Smooth muscle cell of the brain vasculature (primary cell): Measurements from ENCODE around the gene MAMDC4.

ENCODE experiments used
- DNase-seq: peaks from one replicate; pipeline ENCODE4 v3.0.0-alpha.2; 2012; ENCODE audit warnings: low read depth, low spot score

Gene MAMDC4

DNA sequence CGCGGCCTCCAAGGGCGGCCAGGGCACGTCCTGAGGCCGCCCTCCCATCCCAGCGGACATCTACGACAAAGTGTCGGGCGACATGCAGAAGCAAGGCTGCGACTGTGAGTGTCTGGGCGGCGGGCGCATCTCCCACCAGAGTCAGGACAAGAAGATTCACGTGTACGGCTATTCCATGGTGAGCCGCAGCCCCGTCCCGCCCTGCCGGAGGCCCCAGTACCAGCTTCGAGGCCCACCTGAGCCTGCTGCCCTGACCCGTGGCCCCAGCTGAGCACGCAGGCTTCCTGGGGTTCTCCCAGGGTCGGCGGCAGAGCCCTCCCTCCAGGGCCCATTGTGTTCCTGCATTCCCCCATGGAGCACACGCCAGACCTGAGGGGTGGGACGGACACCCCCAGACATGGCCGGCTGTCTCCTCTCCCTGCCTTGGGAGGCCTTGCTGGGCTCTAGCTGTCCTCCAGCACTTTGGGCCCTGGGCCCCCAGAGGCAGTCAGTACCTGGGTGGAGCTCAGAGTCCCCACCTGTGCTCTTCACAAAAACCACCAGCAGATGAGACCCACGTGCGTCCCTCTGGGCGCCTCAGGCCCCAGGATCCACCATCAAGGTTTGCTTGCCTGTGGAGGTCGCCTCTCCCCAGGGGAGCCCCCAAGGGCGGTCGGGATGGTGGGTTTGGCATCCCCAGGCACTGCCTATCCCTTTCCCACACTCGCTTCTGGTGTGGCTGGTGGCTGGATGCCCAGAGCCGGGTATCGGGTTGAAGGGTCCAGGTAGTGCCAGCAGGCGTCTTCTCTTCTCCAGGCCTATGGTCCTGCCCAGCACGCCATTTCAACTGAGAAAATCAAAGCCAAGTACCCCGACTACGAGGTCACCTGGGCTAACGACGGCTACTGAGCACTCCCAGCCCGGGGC is 1.9 kb upstream of the MAMDC4 start:
- DNase-seq, result no peak

DNA sequence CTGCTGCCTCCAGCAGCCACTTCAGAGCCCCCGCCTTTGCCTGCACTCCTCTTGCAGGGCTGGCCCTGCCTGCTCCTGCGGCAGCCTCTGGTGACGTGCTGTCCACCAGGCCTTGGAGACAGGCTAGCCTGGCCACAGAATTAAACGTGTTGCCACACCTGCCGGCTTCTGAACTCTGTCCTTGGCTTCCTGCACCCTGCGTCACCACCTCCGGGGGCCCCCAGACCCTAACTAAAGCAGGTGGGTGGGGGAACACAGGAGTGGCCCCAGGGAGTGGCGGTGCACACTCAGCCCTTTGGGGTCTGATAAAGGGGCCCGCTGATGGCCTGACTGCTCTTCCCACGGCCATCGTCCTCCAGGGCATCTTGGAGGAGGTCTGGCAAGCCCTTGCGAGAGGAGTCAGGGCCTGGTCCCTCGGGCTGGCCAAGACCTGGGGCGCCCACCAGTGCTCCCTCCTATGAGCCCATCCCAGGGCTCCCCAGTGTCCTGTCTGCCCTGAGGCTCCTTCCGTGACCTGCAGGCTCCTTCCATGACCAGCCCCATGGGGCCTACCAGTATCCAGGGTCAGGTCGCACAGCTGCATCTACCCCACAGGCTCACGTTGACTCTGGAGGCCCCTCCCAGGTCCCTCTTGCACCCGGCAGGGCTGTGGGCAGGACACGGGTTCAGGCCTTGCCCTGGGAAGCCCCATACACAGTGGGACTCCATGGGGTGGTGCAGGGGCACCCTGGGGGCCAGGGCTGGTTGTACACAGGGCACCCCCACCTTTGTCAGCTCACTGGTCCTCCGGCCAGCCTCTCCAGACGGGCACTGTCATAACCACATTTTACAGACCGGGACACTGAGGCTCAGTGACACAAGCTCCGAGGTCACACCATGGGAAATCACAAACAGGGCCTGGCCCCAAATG is 1.0 kb upstream of the MAMDC4 start:
- DNase-seq, result no peak

DNA sequence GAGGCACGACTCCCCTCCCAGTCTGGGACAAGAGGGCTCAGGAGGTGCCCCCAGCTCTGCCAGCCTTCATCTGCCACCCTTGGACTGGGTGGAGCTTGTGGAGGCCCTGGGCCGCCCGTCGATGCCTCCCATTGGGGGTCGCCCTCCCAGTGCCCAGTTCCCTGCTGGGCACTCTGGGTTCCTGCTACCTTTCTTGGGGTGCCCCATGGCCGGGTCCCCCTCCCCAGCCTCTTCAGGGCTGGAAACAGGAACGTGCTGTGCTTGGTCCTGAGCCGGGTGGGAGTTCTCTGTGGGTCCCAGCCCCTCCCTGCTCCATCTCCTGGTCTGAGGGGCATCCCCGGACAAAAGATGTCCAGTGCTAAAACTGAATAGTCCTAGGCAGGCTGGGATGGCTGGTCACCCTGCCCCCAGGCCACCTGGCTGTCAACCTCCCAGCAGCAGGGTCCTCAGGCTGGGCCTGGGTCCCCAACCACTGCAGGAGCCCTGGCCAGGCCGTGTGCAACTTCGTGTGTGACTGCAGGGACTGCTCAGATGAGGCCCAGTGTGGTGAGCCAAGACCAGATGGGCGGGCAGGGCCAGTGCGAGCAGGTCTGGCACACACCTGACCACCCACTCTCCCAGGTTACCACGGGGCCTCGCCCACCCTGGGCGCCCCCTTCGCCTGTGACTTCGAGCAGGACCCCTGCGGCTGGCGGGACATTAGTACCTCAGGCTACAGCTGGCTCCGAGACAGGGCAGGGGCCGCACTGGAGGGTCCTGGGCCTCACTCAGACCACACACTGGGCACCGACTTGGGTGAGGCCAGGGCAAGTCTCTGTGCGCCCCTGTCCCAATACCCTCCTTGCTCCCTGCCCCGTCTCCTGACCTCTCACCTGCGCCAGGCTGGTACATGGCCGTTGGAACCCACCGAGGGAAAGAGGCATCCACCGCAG is 784 bp downstream of the MAMDC4 start:
- no peak for DNase-seq

DNA sequence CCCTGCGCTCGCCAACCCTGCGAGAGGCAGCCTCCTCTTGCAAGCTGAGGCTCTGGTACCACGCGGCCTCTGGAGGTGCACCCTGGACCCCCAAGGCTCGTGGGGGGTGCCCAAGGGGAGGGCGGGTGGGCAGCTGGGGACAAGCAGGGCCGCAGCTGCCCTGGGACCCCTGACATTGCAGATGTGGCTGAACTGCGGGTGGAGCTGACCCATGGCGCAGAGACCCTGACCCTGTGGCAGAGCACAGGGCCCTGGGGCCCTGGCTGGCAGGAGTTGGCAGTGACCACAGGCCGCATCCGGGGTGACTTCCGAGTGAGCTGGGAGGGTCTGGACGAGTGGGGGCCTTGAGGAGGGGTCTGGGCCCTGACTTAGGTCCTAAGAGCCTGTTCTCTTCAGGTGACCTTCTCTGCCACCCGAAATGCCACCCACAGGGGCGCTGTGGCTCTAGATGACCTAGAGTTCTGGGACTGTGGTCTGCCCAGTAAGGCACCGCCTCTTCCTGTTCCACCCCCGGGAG is 1.5 kb downstream of the MAMDC4 start:
- no peak for DNase-seq

DNA sequence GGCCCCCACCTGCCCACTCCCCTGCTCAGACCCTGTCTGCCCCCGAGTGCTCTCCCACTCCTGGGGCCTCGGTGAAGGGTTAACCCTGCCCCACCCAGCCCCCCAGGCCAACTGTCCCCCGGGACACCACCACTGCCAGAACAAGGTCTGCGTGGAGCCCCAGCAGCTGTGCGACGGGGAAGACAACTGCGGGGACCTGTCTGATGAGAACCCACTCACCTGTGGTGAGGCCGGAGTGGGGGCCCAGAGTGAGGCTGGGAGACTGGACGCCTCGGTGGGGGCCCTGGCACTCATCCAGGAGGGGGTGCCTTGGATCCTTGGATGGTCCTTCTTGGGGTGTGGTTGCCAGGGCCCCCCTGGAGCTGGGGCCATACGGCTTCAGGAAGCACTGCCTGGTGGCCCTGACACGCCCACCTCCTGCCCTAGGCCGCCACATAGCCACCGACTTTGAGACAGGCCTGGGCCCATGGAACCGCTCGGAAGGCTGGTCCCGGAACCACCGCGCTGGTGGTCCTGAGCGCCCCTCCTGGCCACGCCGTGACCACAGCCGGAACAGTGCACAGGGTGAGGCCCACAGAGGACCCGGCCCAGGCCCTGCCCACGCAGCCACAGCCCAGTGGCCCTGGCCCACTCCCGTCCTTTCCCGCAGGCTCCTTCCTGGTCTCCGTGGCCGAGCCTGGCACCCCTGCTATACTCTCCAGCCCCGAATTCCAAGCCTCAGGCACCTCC is 2.1 kb downstream of the MAMDC4 start:
- no peak for DNase-seq

DNA sequence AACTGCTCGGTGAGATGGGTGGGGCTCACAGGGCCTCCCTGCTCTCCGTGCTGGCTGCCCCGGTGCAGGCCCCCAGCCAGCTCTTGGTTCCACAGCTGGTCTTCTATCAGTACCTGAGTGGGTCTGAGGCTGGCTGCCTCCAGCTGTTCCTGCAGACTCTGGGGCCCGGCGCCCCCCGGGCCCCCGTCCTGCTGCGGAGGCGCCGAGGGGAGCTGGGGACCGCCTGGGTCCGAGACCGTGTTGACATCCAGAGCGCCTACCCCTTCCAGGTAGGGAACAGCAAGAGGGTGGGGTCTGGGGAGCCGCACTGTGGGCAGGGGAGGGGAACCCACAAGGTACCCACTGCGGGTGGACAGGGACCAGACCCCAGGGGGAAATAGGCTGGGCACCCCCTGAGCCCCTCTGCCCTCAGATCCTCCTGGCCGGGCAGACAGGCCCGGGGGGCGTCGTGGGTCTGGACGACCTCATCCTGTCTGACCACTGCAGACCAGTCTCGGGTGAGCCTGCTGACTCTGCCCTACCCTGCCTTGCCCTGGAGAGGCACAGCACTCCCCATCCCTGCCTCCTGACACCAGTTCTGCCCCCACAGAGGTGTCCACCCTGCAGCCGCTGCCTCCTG is 2.8 kb downstream of the MAMDC4 start:
- no peak for DNase-seq

DNA sequence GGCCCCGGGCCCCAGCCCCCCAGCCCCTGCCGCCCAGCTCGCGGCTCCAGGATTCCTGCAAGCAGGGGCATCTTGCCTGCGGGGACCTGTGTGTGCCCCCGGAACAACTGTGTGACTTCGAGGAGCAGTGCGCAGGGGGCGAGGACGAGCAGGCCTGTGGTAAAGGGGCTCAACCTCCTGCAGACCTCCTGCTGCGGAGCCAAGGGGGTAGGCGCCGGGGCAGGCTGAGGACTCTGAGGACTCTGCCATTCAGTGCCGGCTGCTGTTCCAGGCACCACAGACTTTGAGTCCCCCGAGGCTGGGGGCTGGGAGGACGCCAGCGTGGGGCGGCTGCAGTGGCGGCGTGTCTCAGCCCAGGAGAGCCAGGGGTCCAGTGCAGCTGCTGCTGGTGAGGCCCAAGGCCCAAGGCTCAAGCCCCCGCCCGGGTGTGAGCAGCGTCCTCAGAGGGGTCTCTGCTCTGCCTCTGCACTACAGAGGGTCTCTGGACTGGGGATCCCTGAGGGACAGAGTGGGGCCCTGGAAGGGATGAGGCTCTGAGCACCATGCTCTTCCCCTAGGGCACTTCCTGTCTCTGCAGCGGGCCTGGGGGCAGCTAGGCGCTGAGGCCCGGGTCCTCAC is 3.4 kb downstream of the MAMDC4 start:
- DNase-seq, result no peak

DNA sequence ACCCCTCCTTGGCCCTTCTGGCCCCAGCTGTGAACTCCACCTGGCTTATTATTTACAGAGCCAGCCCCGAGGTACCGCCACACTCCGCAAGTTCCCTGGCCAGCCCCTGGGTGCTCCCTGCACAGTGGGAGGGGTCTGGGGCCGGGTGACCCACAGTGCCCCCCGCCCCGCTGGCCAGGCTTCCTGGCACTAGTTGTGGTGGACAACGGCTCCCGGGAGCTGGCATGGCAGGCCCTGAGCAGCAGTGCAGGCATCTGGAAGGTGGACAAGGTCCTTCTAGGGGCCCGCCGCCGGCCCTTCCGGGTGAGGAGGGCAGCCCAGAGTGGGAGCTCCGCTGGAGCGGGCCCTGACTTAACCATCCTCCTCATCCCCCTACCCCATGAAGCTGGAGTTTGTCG is 3.9 kb downstream of the MAMDC4 start:
- DNase-seq, result no peak

DNA sequence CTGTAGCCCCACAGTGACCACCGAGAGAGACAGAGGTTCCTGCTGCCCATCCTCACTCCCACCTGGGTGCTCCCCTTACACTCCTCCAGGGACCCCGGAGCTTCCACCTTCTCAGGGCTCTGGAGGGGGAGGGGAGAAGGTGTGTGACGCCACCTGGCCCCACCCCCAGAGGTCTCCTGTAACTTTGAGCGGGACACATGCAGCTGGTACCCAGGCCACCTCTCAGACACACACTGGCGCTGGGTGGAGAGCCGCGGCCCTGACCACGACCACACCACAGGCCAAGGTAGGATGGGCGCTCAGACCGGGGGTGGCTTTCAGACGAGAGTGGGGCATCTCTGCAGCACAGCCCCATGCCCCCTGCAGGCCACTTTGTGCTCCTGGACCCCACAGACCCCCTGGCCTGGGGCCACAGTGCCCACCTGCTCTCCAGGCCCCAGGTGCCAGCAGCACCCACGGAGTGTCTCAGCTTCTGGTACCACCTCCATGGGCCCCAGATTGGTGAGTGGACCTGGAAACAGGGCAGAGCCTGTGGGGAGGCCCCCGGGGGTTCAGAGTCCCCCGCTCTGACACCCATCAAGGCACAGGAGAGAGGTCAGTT is 4.5 kb downstream of the MAMDC4 start:
- DNase-seq, result no peak

DNA sequence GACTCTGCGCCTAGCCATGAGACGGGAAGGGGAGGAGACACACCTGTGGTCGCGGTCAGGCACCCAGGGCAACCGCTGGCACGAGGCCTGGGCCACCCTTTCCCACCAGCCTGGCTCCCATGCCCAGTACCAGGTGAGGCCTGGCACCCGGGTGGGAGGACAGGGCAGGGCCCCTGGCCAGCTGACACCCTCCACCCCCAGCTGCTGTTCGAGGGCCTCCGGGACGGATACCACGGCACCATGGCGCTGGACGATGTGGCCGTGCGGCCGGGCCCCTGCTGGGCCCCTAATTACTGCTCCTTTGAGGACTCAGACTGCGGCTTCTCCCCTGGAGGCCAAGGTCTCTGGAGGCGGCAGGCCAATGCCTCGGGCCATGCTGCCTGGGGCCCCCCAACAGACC is 5.0 kb downstream of the MAMDC4 start:
- DNase-seq, result no peak

DNA sequence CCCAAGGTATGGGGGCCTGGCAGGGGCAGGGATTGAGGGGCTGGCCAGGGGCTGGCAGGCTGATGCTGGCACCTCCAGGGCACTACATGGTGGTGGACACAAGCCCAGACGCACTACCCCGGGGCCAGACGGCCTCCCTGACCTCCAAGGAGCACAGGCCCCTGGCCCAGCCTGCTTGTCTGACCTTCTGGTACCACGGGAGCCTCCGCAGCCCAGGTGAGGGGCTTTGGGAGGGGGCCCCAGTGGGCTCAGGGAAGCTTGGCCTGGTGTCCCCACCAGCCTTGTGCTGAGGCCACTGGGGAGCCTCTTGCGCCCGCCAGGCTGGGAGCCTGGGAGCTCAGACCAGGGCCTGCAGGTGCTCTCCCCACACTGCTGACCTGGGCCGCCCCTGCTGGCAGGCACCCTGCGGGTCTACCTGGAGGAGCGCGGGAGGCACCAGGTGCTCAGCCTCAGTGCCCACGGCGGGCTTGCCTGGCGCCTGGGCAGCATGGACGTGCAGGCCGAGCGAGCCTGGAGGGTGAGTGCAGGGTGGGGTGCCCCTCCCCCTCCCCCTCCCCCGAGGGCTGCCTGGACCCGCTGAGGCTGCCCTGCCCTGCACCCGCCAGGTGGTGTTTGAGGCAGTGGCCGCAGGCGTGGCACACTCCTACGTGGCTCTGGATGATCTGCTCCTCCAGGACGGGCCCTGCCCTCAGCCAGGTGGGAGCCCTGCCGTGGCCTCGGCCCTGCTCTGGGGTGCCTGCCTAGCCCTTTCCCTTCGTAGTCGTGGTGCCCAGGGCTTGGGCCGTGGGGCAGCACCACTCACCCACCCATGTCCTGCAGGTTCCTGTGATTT is 5.7 kb downstream of the MAMDC4 start:
- DNase-seq, result no peak

DNA sequence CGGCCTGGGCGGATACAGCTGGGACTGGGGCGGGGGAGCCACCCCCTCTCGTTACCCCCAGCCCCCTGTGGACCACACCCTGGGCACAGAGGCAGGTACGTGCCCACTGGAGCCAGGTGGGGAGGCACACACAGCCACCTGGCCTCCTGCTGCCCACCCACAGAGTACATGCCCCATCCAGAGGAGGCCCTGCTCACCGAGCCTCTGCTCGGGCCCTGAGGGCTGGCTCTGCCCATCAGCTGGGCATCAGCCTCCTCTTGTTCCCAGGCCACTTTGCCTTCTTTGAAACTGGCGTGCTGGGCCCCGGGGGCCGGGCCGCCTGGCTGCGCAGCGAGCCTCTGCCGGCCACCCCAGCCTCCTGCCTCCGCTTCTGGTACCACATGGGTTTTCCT is 6.3 kb downstream of the MAMDC4 start:
- no peak for DNase-seq

DNA sequence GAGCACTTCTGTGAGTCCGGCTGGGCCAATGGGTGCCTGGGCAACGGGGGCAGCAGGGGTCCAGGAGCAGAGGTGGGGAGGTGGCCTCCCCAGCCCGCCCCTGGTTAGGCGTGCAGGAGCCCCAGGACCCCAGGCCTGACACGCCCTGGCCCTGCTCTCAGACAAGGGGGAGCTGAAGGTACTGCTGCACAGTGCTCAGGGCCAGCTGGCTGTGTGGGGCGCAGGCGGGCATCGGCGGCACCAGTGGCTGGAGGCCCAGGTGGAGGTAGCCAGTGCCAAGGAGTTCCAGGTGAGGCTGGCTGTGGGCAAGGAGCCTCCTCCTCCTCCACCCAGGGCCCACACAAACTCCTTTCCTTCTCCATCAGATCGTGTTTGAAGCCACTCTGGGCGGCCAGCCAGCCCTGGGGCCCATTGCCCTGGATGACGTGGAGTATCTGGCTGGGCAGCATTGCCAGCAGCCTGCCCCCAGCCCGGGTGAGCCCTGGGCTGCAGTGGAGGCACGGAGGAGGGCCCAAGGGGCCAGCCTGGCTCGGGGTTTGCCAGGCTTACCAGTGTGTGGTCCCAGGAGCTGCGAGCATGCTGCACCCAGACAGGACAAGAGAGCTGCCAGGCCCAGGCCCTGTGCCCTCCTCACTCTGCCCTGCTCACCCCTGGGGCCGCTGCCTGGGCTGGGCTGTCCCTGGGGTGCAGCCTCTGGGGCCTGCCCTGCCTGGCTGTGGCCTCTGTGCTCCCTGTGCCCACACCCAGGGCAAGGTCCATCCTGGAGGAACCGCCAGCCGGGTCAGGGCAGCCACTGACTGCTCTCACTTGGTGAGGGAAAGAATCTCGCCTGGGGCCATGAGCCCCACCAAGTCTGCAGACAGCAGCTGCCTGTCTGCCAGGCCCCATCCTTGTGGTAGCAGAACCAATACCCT is 7.0 kb downstream of the MAMDC4 start:
- DNase-seq, result no peak

DNA sequence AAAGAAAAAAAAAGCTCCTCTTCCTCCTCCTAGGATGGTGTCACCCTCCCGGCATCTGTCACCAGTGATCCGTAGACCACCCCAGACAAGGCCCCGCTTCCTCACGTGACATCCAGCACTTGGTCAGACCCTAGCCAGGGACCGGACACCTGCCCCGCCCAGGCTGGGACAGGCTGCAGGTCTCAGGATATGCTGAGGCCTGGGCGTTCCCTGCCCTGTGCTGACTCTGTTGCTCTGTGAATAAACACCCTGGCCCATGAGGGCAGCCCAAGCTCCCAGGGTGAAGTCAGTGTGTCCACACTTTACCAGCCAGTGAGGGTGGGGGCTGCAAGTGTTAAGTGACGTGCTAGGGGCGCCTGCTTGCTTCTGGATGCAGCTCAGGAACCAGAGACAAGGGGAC is 8.4 kb downstream of the MAMDC4 start:
- no peak for DNase-seq

DNA sequence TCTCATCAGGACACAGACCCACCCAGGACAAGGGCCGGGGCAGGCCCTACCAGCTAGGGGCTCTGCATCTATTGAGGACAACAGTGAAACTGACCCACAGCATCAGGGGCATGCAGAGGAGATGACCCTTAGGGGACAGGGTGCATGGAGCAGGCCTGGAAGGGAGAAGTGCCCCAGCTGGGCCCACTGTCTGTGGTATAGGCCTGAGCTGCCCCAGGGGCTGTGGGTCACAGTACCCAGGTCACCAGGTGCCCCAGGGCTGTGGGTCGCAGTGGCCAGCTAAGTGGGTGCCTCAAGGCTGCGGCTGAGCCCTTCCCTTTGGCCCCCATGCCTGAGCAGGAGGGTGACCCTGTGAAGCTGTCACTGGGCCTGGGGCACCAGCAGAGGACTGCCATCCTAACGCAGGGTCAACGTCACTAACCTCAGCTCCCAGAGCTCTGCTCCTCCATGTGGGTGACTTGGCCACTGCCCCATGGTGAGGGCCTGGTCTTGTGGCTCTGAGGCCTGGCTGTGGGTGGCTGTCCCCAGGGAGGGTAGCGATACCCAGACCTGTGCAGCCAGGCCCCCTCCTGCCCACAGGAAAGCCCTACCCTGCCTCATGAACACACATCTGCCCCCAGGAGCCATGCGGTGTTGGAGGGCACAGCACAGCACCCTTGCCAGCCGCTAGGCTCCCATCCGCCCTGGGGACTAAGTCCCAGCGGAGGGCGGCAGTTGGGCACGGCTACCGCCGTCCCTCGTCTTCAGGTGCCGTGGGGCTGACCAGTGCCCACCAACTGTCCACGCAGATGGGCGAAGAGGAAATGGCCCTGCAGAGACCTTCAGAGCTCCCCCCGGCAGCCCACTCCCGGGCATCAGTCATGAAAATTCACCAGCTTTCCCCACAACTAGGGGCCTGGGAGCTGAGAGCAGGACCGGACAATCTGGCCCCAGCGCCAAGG is 9.1 kb downstream of the MAMDC4 start:
- DNase-seq, result no peak

DNA sequence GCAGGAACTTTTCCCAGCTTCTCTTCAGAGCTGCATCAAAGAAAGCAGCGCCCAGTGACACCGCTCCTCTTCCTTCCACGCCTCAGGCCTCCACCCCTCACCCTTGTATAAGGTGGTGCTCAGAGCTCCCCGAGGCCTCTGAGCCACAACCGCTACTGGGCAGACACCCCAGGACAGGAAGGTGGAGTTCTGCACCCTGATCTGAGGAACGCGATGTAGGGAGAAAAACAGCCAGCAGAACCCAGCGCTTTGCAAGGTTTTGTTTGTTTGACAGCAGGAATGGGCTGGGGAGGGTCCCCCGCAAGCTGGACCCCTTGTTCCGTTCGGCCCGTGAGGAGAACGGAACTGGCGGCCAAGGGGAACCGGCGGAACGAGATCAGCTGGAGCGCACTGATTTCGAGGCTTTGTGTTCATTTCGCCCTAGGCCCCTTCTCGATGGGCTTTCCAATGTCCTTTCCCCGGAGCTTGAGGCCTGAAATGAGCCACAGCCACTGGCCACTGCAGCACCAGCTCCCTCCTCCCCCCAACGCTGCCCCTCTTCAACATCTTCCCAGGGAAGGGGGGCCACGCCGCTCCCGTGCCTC is 9.8 kb downstream of the MAMDC4 start:
- no peak for DNase-seq
